DOHH2 (cell line): ENCODE measurements around the gene UVRAG.

Experiments used
- EZH2phosphoT487 ChIP-seq: fragments of 200-600 bp; sonication (generic); IDR thresholded peaks from 2 replicates; pipeline ENCODE4 v1.6.1; 2017; ENCODE audit warnings: borderline replicate concordance, mild to moderate bottlenecking, antibody characterized with exemption, low read length, moderate library complexity, mixed read lengths
- TF ChIP-seq, protein P1 (sequence below): fragments of 200-600 bp; sonication (generic); IDR thresholded peaks from one replicate; pipeline ENCODE4 v1.5.1; 2014; ENCODE audit warnings: antibody characterized with exemption, mild to moderate bottlenecking, low read depth, low read length; ENCODE audit not compliant: poor library complexity, severe bottlenecking

GRCh38 chr11:75797116-75797515 lies 17.9 kb upstream of the UVRAG start:
- TF ChIP-seq, protein P1, sequence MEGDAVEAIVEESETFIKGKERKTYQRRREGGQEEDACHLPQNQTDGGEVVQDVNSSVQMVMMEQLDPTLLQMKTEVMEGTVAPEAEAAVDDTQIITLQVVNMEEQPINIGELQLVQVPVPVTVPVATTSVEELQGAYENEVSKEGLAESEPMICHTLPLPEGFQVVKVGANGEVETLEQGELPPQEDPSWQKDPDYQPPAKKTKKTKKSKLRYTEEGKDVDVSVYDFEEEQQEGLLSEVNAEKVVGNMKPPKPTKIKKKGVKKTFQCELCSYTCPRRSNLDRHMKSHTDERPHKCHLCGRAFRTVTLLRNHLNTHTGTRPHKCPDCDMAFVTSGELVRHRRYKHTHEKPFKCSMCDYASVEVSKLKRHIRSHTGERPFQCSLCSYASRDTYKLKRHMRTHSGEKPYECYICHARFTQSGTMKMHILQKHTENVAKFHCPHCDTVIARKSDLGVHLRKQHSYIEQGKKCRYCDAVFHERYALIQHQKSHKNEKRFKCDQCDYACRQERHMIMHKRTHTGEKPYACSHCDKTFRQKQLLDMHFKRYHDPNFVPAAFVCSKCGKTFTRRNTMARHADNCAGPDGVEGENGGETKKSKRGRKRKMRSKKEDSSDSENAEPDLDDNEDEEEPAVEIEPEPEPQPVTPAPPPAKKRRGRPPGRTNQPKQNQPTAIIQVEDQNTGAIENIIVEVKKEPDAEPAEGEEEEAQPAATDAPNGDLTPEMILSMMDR, result no peak
- TF ChIP-seq EZH2phosphoT487, result no peak
